PFSK-1 (cell line): ENCODE results near the gene GTF2F2.

ENCODE experiments used
- TAF1 ChIP-seq: IDR thresholded peaks from 2 replicates; pipeline ENCODE4 v1.6.1; 2012; ENCODE audit warnings: low read length, control low read depth, borderline replicate concordance; ENCODE audit not compliant: insufficient read depth
- TF ChIP-seq, protein P1 (sequence below), 2 experiments: IDR thresholded peaks; 2 replicates each; pipeline versions ENCODE4 v1.6.1 to v1.8.0; 2011 to 2012; ENCODE audit warnings: low read depth in 2 of 2, low read length in 2 of 2, control low read depth in 1 of 2, inconsistent platforms in 1 of 2, mild to moderate bottlenecking in 1 of 2, moderate library complexity in 1 of 2; ENCODE audit not compliant: insufficient read depth in 1 of 2

- no peak for TF ChIP-seq TAF1
- TF ChIP-seq, protein P1, sequence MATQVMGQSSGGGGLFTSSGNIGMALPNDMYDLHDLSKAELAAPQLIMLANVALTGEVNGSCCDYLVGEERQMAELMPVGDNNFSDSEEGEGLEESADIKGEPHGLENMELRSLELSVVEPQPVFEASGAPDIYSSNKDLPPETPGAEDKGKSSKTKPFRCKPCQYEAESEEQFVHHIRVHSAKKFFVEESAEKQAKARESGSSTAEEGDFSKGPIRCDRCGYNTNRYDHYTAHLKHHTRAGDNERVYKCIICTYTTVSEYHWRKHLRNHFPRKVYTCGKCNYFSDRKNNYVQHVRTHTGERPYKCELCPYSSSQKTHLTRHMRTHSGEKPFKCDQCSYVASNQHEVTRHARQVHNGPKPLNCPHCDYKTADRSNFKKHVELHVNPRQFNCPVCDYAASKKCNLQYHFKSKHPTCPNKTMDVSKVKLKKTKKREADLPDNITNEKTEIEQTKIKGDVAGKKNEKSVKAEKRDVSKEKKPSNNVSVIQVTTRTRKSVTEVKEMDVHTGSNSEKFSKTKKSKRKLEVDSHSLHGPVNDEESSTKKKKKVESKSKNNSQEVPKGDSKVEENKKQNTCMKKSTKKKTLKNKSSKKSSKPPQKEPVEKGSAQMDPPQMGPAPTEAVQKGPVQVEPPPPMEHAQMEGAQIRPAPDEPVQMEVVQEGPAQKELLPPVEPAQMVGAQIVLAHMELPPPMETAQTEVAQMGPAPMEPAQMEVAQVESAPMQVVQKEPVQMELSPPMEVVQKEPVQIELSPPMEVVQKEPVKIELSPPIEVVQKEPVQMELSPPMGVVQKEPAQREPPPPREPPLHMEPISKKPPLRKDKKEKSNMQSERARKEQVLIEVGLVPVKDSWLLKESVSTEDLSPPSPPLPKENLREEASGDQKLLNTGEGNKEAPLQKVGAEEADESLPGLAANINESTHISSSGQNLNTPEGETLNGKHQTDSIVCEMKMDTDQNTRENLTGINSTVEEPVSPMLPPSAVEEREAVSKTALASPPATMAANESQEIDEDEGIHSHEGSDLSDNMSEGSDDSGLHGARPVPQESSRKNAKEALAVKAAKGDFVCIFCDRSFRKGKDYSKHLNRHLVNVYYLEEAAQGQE (IDR thresholded peaks at IDR 0.05; ENCODE audit: insufficient read depth in 1 of 2, low read depth in 2 of 2, low read length in 2 of 2): no peak
These were observed 46.5 kb upstream of the GTF2F2 start for GRCh38 chr13:45073809-45074208.
